ENCODE data around the gene XPO4.

DNA sequence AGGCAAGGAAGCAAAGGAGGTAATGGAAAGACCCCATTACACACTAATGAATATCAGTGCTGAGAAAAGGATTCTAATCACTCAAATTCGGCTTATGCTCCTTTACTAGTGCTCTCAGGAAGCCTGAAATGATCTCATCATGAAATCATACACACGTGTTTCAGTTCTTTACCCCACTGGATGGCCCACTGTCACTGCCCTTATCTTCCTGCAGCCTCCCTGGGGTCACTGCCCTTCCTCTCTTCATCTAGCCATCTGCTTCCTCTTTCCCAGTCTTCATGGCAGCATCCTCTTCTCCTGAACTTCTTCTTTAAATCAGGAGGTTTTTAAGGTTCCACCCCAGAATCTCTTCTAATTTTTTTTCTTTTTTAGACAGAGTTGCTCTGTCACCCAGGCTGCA, 100.8 kb downstream of the XPO4 start:
- TF ChIP-seq HNF4A (CRISPR knock-in tag; IDR thresholded peaks at IDR 0.05) (no peak), POLR2AphosphoS5 (IDR thresholded peaks at IDR 0.05; ENCODE audit: low read depth, low read length) (no peak), CTCF (CRISPR knock-in tag; IDR thresholded peaks at IDR 0.05) (no peak), FOXK1 (CRISPR knock-in tag; IDR thresholded peaks at IDR 0.05; ENCODE audit: borderline replicate concordance, low read depth) (no peak), FOXP4 (CRISPR knock-in tag; IDR thresholded peaks at IDR 0.05) (no peak), HMGXB4 (CRISPR knock-in tag; IDR thresholded peaks at IDR 0.05; ENCODE audit: borderline replicate concordance in 1 of 2, low read depth in 1 of 2) (no peak), PATZ1 (CRISPR knock-in tag; IDR thresholded peaks at IDR 0.05) (no peak)
- TF ChIP-seq, protein P1, sequence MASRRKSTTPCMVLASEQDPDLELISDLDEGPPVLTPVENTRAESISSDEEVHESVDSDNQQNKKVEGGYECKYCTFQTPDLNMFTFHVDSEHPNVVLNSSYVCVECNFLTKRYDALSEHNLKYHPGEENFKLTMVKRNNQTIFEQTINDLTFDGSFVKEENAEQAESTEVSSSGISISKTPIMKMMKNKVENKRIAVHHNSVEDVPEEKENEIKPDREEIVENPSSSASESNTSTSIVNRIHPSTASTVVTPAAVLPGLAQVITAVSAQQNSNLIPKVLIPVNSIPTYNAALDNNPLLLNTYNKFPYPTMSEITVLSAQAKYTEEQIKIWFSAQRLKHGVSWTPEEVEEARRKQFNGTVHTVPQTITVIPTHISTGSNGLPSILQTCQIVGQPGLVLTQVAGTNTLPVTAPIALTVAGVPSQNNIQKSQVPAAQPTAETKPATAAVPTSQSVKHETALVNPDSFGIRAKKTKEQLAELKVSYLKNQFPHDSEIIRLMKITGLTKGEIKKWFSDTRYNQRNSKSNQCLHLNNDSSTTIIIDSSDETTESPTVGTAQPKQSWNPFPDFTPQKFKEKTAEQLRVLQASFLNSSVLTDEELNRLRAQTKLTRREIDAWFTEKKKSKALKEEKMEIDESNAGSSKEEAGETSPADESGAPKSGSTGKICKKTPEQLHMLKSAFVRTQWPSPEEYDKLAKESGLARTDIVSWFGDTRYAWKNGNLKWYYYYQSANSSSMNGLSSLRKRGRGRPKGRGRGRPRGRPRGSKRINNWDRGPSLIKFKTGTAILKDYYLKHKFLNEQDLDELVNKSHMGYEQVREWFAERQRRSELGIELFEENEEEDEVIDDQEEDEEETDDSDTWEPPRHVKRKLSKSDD (CRISPR knock-in tag; IDR thresholded peaks at IDR 0.05; ENCODE audit: low read depth), result no peak

All from HepG2 (cell line).